GM19372 (cell line): ENCODE data around the gene TTC23.

Source experiments
- ATAC-seq: cut with Tn5 transposase; IDR thresholded peaks from one replicate; pipeline ENCODE4 v1.9.1; 2021; ENCODE audit warnings: mild to moderate bottlenecking, low read depth, moderate library complexity; ENCODE audit not compliant: unreplicated experiment

Gene TTC23

GRCh38 chr15:99249270-99249841, at the start of gene TTC23:
Gene TTC23, minus strand, starts transcription at chr15:99249581. Its CDS starts 20,869 bp downstream, at chr15:99228712.
- no peak for ATAC-seq

- ATAC-seq: no peak
Observed at GRCh38 chr15:99296386-99296785, 47.0 kb upstream of the TTC23 start.

GRCh38 chr15:99295840-99296239, 46.5 kb upstream of the TTC23 start:
- no peak for ATAC-seq

GRCh38 chr15:99291643-99292042, 42.3 kb upstream of the TTC23 start:
- ATAC-seq: no peak

DNA sequence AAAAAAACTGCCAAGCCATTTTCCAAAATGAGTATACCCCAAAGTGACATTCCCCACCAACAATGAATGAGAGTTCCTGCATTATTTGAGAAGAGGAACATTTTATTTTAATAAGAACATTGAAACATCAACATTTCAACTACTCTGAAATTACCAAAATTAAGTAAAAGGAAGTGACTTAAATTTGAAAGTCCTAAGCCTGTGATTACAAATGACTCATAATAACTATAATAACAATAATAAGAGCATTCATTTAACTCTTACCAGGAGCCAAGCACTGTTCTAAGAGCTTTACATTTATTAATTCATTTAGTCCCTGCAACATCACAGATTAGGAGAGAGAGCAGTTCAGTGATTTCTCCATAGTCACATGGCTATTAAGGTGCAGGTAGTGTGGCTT, 34.3 kb upstream of the TTC23 start:
- no peak for ATAC-seq

GRCh38 chr15:99282586-99282985, 33.2 kb upstream of the TTC23 start:
- ATAC-seq: no peak

GRCh38 chr15:99282121-99282520, 32.7 kb upstream of the TTC23 start:
- no peak for ATAC-seq

DNA sequence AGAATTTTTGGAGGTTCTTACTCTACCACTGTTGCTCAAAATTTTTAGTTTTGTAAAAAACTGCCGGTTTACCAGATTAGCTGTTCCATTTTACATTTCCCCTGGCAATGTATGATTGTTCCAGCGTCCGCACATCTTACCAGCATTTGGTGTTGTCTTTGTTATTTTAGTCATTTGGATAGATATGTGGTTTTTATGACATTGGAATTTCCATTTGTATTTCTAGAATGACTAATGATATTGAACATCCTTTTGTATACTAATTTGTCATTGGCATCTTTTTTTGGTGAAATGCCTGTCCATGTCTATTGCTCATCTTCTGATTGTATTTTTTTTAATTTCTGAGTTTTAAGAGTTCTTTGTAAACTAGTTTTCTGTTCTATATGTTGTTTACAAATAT, 30.4 kb upstream of the TTC23 start:
- ATAC-seq: no peak

- no peak for ATAC-seq
Observed at GRCh38 chr15:99279290-99279689, 29.9 kb upstream of the TTC23 start.

- ATAC-seq: no peak
Observed at GRCh38 chr15:99275525-99276128, 26.2 kb upstream of the TTC23 start.

- ATAC-seq: no peak
Observed at GRCh38 chr15:99275061-99275460, 25.7 kb upstream of the TTC23 start.

DNA sequence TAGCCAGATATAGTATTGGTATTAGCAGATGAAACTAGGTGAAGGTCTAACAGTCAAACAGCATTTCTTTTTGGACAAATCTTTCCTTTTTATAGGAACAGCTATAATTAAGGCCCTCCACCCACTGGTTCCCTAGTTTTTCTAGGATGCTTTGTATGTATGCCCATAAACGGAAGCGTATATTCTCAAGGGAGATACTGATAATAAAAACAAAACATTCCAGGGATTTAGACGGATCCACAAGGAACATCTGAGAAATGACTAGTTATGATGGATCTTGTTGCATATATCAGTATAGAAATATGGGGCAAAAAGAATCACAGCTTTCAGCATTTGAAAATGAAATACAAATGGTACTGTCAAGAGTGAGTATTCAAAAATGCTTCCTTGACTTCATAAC, 24.4 kb upstream of the TTC23 start:
- ATAC-seq: no peak

DNA sequence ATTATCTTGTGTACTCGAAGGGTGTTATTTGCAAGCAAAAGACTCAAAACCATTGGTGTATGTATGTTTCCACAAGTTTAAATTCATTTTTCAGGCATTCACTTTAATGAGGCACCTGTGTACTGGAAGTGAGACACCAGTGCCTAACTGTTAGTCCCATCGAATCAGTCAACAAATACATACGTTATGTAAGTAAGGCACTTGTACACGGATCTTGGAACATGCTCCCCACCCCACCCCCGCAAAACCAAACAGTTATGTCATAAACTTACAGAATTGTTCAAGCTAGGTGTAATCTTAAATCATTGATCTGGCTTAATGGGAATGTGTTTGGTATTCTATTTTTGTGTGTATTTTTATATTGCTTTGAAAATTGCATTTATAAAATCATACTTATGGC, 19.1 kb upstream of the TTC23 start:
- no peak for ATAC-seq

DNA sequence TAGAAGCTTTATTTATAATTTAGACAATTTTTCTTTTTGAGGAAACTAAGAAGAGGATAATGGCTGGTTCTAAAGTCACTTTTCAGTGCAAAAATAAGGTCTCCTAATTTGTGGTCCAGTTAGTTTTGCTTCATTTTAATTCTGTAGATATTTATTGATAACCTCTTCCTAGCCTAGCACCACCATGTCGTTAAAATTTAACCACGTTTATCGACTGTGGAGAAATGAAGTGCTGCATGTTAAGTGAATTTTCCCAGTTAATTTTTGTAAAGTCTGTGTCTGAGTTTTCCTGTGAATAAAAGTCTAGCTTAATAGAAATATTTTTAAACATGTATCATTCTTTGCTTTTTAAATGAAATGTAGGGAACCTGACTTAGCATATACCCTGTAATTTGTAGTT, 18.6 kb upstream of the TTC23 start:
- ATAC-seq: no peak

DNA sequence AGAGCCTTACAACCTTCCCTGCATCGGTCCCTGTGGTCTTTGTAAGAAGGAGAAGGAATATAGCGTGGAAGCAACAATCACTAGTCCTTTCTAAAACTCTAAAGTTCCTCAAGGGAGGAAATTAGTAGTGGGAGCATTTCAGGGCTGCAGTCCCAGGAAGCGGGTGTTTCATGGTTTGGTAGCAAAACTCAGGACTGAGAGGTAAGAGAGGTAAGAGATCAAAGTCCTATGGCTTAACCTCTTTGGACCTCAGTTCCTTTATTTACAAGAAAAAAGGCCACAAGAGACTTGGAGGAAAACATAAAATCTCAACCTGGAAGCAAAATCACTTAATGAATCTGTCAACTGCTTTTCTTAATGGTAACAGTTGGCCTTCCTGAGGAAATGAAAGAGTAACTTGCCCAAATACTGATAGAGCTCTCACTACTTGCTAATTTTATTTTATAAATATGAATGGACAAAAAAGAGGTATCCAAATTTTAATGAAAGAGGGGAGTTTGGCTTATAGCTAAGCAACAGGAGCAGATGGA, 16.2 kb upstream of the TTC23 start:
- ATAC-seq: no peak

- no peak for ATAC-seq
Observed at GRCh38 chr15:99264125-99264524, 14.7 kb upstream of the TTC23 start.

DNA sequence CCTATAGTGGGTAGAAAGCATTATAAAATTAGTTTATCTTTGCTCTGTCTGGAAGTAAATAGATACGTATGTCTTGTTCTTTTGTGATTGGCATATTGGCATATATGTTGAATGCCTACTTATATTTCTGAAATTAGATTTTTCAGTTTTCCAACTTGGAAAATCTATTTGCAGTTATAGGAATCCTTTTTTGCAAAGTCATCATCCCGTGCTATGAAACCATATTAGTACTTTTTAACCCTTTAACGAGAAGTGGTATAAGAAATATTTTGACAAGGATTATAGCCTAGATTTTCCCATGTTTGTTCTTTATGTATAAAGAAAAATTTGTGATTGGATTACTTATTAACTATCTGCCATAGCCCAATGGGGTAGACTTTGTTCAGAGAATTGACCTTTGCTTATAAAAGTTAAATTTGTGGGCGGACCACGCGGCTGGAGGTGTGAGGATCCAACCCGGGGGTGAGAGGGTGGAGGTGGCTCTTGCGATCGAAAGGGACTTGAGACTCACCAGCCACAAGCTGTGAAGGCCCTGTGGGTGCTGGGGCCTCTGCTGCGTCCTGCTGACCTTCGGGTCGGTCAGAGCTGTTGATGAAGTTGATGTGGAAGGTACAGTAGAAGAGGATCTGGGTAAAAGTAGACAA, 7.8 kb upstream of the TTC23 start:
- ATAC-seq: no peak

DNA sequence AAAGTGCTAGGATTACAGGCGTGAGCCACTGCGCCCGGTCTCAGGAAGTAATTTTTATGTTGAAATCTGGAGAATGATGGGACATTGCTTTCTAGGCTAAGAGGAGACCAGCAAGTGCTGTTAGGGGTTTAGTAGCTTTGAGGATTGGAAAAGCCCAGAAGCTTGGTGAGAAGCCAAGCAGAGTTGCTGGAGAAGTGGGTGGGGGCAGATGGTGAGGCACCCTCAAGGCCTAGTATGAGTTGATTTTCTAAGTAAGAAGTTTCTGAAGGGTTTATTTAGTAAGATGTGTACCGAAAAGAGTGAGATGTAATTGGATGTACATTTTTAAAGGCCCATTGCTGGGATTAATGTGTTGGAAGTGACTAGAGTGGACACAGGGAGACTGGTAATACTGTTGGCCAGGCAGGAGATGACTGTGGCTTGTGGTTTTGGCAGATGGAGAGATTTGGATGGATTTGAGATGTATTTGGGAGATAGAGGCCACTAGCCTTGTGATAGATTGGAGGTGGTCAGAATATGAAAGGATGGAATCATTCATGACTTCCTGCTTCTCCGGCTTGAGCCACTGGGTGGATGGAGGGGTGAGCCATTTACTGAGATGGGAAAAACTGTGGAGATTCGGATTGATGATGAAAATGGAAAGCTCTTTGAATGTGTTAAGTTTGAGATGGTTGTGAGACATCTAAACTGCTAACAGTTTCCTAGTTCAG, 4.2 kb upstream of the TTC23 start:
- ATAC-seq: no peak

GRCh38 chr15:99252326-99252725, 2.9 kb upstream of the TTC23 start:
- no peak for ATAC-seq

- ATAC-seq: peak; percentile 90
Observed at GRCh38 chr15:99250857-99251841, 1.8 kb upstream of the TTC23 start, which contains the start of gene LRRC28. Gene LRRC28, plus strand, starts transcription at chr15:99251481. Its CDS starts 4,477 bp downstream, at chr15:99255958.
